LNCaP clone FGC (cell line): ENCODE data around the gene DLG4.

Source experiments
- DNase-seq: peaks from one replicate; pipeline ENCODE4 v3.0.0-alpha.2; 2011; ENCODE audit warnings: low read depth
- H3K4me3 ChIP-seq: 2 replicates; pipeline ENCODE4 v1.5.1; 2011; ENCODE audit warnings: mild to moderate bottlenecking, low read depth, low read length, control low read depth
- TF ChIP-seq, protein P1 (sequence below): IDR thresholded peaks from 2 replicates; pipeline ENCODE4 v1.5.1; 2012; ENCODE audit warnings: mild to moderate bottlenecking; ENCODE audit not compliant: control insufficient read depth, insufficient read depth; ENCODE audit errors: extremely low read depth

Gene DLG4

GRCh38 chr17:7219812-7220592 is at the start of gene DLG4, which contains the start of gene ACADVL:
Gene DLG4, minus strand, starts transcription at chr17:7219836.
Gene ACADVL, plus strand, starts transcription at chr17:7219938. Its CDS starts 47 bp downstream, at chr17:7219985.
- H3K4me3 ChIP-seq, result peak within 1 kb of the TSS; percentile 71
- TF ChIP-seq, protein P1, sequence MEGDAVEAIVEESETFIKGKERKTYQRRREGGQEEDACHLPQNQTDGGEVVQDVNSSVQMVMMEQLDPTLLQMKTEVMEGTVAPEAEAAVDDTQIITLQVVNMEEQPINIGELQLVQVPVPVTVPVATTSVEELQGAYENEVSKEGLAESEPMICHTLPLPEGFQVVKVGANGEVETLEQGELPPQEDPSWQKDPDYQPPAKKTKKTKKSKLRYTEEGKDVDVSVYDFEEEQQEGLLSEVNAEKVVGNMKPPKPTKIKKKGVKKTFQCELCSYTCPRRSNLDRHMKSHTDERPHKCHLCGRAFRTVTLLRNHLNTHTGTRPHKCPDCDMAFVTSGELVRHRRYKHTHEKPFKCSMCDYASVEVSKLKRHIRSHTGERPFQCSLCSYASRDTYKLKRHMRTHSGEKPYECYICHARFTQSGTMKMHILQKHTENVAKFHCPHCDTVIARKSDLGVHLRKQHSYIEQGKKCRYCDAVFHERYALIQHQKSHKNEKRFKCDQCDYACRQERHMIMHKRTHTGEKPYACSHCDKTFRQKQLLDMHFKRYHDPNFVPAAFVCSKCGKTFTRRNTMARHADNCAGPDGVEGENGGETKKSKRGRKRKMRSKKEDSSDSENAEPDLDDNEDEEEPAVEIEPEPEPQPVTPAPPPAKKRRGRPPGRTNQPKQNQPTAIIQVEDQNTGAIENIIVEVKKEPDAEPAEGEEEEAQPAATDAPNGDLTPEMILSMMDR, result no peak
- peak; percentile 98 for DNase-seq

DNA sequence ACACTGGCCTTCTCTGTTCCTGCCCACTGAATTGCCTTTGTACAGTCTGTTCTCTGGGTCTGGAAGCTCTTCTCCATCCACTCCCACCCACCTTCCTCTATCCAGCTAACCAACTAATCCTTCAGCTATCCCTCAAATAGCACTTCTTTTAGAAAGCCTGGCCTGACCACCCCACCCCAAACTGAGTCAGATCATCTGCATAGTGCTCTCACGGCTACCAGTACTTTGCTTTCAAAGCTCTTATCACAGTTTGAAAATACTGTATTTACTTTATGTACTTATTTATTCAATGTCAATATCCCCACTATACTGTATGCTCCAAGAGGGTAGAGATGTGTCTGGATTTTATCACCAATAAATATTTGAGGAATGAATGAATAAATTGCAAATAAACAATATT is 47.1 kb upstream of the DLG4 start:
- TF ChIP-seq, protein P1, result no peak

GRCh38 chr17:7263801-7264078 is 44.1 kb upstream of the DLG4 start:
- no peak for DNase-seq
- TF ChIP-seq, protein P1, result no peak
- peak overlapping the region; percentile 96 for H3K4me3 ChIP-seq

More for the DNA sequence above, 47.1 kb upstream of the DLG4 start:
- no peak overlapping the region for H3K4me3 ChIP-seq
- DNase-seq, result no peak

DNA sequence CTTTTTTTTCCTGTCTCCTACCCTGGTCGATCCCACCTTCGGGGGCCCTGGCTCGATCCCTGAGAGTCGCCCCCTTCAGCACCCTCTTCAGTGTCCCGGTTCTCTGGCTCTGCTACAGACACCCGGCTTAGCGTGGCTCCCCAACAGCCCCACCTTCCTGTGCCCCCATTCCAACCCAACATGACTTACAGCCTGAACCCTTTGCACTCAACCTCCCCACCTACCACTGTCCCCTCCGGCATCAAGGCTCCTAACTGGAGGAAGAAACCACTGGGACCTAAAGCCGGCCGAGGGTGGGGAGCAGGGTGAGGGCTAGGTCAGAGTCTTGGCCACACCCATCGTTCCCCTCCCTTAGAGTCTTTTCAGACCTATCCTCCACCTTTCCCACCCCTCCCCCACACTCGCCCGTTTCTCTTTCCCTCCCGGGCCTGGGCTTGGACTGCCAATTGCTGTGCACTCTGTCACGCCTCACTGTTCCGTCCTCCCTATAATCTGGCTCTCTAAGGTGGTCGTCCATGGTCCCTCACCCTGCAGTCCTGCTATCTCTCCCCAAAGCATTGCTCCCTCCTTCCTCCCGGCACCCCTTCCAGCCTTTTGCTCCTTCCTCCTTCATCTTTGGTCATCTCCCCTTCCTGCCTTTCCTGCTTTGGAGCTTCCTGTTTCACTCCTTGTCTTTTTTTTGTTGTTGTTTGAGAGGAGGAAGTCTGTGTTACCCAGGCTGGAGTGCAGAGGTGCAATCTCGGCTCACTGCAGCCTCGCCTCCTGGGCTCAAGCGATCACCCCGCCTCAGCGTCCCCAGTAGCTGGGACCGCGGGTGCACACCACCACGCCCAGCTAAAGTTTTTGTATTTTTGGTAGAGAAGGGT is 43.5 kb upstream of the DLG4 start:
- peak; percentile 73 for DNase-seq
- peak overlapping the region; percentile 96 for H3K4me3 ChIP-seq
- TF ChIP-seq, protein P1, result no peak

DNA sequence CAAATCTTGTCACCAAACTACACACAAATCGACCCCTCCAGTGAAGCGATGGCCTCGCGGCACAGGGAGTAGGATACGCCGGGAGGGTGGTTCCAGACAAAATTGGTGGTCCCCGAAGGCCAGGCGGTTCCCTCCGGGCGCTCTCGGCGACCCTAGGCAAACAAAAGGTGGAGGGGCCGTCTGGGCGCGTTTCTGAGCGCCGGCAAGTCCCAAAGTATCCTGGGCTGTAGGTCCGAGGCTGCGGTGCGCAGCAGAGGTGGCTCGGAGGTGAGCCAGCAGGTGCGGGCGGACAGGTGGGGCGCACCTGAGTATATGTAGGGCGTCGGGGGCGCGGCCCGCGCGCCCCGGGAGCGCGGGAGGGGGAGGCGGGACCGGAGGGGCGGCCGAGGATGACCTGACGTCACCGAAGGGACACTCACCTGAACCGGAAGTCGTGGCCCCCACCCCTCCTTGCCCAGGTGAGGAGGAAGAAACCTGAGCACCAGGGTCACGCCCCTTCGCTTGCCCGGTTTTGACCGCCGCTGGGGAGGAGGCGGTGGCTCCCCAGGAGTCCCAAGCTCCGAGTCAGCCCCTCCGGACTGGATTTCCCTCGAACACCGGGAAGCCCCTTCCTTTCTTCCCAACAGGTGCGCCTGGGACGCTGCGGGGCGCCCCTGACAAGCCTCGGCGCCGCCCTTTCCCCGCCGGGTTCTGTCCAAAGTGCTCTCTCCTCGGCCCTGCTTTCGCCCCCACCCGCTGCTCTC is 42.7 kb upstream of the DLG4 start, which contains the start of gene CLDN7:
Gene CLDN7, minus strand, starts transcription at position 287 of the 743 bp plus-strand sequence. CDS start 435 bp downstream, outside the sequence.
- H3K4me3 ChIP-seq, result peak within 1 kb of the TSS; percentile 96
- TF ChIP-seq, protein P1, result peak; percentile 57
- peak; percentile 87 for DNase-seq

- TF ChIP-seq, protein P1, result no peak
- H3K4me3 ChIP-seq, result peak overlapping the region; percentile 96
- DNase-seq, result no peak
Observed at GRCh38 chr17:7261379-7262191, 41.9 kb upstream of the DLG4 start.
